HUES48 (cell line): ENCODE measurements around the gene GMEB2.
"Not testable (repeated sequence)": the region's sequence is repeated elsewhere in the genome, so short reads cannot be mapped to it uniquely, and the experiment has no call there.

Experiments used
- H3K27ac ChIP-seq: one replicate; pipeline ENCODE4 v1.7.0; 2013; ENCODE audit warnings: low read depth, low read length, inconsistent platforms
- H3K27me3 ChIP-seq: 2 replicates; pipeline ENCODE4 v1.6.1; 2013; ENCODE audit warnings: mild to moderate bottlenecking, low read length; ENCODE audit not compliant: control insufficient read depth, insufficient read depth
- H3K36me3 ChIP-seq: 2 replicates; pipeline ENCODE4 v1.6.1; 2013; ENCODE audit warnings: low read length; ENCODE audit not compliant: control insufficient read depth, insufficient read depth
- H3K4me1 ChIP-seq: 2 replicates; pipeline ENCODE4 v1.6.1; 2013; ENCODE audit warnings: mild to moderate bottlenecking, low read length; ENCODE audit not compliant: control insufficient read depth, insufficient read depth
- H3K4me3 ChIP-seq: 2 replicates; pipeline ENCODE4 v1.5.1; 2013; ENCODE audit warnings: mild to moderate bottlenecking, low read depth, low read length
- H3K9ac ChIP-seq: 2 replicates; pipeline ENCODE4 v1.6.1; 2013; ENCODE audit warnings: mild to moderate bottlenecking, low read depth, low read length, moderate library complexity
- H3K9me3 ChIP-seq: 2 replicates; pipeline ENCODE4 v1.6.1; 2013; ENCODE audit warnings: low read length; ENCODE audit not compliant: control insufficient read depth, insufficient read depth

The GMEB2 gene

DNA sequence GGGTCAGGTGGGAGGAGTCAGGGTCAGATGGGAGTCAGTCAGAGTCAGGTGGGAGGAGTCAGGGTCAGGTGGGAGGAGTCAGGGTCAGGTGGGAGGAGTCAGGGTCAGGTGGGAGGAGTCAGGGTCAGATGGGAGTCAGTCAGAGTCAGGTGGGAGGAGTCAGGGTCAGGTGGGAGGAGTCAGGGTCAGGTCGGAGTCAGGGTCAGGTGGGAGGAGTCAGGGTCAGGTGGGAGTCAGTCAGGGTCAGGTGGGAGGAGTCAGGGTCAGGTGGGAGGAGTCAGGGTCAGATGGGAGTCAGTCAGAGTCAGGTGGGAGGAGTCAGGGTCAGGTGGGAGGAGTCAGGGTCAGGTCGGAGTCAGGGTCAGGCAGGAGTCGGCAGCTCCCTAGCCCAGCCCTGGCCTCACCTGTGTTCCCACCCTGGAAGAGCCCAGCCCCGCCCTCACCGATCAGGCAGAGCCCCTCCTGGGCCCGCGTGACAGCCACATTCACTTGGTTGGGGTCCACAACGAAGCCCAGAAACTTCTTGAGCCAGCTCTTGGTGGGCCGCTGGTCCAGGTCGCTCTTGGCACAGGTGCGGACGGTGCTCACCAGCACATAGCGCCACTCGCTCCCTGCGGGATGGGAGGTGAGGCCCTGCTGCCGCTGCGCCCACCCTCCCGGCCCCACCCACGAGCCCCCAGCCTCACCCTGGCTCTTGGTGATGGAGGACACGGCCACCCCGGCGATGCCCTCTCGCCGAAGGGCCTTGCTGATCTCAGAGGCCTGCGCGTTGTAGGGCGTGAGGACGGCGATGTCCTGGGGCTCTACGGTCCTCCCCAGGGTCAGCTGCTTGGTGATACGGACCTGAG is 67.2 kb downstream of the GMEB2 start:
- H3K36me3 ChIP-seq, H3K27ac ChIP-seq, H3K4me1 ChIP-seq, H3K4me3 ChIP-seq, H3K9me3 ChIP-seq, H3K27me3 ChIP-seq, H3K9ac ChIP-seq: not testable (repeated sequence)

DNA sequence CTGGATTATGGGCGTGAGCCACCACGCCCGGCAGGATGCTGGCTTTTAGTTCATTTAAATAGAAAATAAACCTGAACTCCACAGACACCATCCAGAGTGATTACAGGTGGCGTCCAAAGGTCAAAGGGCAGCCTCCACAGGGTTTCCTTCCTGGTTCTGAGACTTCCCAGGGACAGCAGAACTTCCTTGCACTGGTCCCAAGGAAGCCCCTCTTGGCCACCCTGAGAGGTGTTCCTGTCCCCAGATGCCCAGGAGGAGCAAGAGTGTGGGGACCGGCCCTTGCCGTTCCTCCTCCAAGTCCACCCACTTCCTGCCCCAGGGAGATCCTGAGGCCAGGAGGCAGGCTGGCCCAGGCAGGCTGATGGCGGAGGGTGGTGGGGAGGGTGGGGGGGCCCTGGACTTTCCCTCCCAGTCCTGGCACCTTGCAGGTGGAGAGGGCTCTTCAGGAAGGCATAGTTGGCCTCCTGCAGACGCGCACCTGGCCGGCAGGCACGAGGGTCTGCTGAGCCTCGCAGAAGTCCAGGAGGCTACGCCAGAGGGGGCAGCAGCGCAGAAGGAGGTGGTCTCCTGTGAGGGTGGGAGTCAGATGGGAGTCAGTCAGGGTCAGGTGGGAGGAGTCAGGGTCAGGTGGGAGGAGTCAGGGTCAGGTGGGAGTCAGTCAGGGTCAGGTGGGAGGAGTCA is 68.0 kb downstream of the GMEB2 start:
- Histone ChIP-seq H3K27me3 (no peaks in the 10 kb centered on the region), H3K4me3 (no peak overlapping the region), H3K9ac (no peak overlapping the region), H3K9me3 (no peaks in the 10 kb centered on the region), H3K36me3 (peaks cover 7% of the 10 kb centered on the region), H3K27ac (no peak overlapping the region), H3K4me1 (peaks cover 5% of the 10 kb centered on the region; the same call in 1 of the 2 replicates)

DNA sequence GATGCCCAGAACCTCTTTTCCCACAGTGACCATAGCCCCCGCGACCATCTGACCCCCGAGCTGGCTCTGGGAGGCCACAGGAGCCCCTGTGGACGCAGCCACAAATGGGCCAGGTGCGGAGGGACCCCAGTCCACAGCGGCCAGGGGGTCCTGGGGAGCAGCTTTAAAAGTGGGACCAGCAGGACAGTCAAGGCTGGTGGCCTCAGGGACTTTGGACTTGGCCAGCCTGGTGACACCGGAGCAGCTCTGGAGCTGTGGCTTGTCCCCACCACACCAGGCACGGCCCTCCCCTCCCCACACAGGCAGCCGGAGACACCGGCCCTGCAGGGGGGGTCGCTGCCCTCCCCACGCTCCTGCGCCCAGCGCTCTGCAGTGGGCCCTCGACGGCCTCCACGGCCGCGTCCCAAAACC is 69.4 kb downstream of the GMEB2 start:
- Histone ChIP-seq H3K4me1 (peaks cover 12% of the 10 kb centered on the region), H3K36me3 (peaks cover 7% of the 10 kb centered on the region), H3K27ac (no peak overlapping the region), H3K4me3 (no peak overlapping the region), H3K9ac (no peak overlapping the region), H3K9me3 (no peaks in the 10 kb centered on the region), H3K27me3 (no peaks in the 10 kb centered on the region)

DNA sequence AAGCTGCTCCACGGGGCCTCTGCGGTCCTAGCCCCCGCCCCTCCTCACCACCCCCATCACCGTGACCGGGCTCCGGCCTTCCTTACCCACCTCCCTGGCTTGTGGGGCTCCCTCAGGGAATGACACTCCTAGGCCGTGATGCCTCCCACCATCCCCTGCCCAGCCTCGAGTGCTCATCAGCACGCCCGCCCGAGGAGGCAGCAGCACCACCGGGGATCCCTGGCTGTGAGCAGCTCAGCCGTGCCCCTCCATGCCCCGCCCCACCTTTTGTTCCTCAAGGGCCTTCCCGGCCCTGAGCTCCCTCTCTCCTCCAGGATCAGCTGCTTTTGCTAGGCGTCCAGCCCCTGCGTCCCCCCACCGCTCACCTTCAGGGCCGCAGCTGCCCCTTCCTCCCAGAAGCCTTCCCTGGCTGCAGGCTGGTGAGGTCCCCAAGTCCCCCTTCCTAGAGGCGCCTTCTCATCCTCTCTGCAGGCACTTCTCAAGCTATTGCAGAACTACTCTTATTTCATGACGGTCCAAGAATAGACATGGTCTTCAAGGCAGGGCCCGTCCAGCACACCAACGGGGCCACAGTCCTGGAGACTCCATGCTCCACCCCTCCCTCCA is 69.9 kb downstream of the GMEB2 start:
- peaks cover 17% of the 10 kb centered on the region for H3K4me1 ChIP-seq
- H3K27ac ChIP-seq = no peak overlapping the region
- H3K36me3 ChIP-seq = peaks cover 7% of the 10 kb centered on the region
- H3K4me3 ChIP-seq = no peak overlapping the region
- no peaks in the 10 kb centered on the region for H3K9me3 ChIP-seq
- no peak overlapping the region for H3K9ac ChIP-seq
- H3K27me3 ChIP-seq = no peaks in the 10 kb centered on the region

DNA sequence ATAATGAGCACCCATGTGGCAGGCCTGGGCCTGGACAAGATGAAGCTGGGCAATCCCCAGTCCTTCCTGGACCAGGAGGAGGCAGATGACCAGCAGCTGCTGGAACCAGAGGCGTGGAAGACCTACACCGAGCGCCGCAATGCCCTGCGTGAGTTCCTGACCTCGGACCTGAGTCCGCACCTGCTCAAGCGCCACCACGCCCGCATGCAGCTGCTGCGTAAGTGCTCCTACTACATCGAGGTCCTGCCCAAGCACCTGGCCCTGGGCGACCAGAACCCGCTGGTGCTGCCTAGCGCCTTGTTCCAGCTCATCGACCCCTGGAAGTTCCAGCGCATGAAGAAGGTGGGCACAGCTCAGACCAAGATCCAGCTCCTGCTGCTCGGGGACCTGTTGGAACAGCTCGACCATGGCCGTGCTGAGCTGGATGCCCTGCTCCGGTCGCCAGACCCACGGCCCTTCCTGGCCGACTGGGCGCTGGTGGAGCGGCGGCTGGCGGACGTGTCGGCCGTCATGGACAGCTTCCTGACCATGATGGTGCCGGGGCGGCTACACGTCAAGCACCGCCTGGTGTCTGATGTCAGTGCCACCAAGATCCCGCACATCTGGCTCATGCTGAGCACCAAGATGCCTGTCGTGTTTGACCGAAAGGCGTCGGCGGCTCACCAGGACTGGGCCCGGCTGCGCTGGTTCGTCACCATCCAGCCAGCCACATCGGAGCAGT is 71.1 kb downstream of the GMEB2 start:
- Histone ChIP-seq H3K4me1 (peaks cover 17% of the 10 kb centered on the region), H3K27me3 (no peaks in the 10 kb centered on the region), H3K36me3 (0 out of 2 replicates have a peak, but pooled peaks cover 4% of the 10 kb centered on the region), H3K27ac (no peak overlapping the region), H3K9ac (no peak overlapping the region), H3K4me3 (no peak overlapping the region), H3K9me3 (no peaks in the 10 kb centered on the region)

DNA sequence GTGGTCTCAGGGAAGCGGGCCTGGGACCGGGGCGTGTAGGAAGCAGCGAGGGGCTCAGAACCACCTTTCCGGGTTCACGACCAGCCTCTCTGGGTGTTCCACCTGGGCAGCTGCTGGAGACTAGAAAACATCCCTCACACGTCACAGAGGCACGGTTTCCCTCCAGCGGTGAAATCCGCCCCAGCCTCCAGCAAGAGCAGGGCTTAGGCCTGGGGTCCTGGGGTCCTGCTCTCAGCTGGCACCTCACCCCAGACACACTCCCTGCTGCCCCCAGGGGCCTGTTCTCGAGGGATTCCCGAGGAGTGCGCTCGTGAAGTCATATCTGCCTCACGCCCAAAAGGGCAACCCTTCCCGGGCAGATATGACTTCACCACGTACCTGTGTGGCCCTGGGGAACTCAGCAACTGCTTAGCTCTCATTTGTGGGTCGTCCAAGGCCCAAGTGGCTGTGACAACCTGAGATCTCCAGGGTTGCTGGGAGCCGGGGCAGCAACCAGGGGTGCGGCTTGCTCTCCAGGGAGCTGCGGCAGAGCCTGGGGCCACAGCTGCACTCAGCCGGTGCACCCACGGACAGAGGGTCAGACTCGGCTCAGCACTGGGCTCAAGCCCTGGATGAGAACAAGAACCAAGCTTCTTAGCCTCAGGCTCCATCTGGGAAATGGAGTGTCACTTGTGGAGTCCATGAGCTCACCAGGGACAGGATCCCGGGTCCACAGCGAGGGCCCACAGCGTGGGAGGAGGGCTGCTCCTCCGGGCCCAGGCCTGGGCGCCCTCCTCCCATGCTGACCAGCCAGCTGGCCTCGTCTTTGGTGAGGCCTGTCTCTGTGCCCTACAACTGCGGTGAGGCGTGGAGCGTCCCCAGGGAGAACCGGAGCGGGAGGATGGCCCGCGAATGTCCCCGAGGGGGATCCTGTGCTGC is 72.3 kb downstream of the GMEB2 start:
- H3K27me3 ChIP-seq = no peaks in the 10 kb centered on the region
- no peaks in the 10 kb centered on the region for H3K36me3 ChIP-seq
- peak overlapping the region; percentile 87 for H3K4me3 ChIP-seq
- H3K27ac ChIP-seq = no peak overlapping the region
- H3K9ac ChIP-seq = no peak overlapping the region
- no peaks in the 10 kb centered on the region for H3K9me3 ChIP-seq
- H3K4me1 ChIP-seq = peaks cover 17% of the 10 kb centered on the region

DNA sequence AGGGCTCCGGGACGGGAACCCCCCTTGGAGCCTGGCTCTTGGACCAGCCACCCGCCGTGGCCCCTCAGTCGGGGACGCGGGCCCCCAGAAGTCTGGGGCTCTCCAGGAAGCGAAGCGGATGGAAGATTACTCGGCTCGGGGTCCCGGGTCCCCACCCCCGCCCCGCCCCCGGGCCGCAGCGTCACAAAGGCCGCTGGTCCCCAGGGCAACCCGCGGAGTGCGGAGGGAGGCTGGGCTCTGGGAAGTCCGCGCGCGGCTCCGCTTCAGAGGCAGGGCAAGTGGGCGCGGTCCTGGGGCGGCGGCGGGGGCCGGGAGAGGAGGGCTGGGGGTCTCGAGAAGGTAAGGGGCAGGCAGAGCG is 73.0 kb downstream of the GMEB2 start, which contains the start of gene FNDC11:
TSS of gene FNDC11 (plus strand) at position 227 of the 358 bp plus-strand sequence. CDS start 1,505 bp downstream, outside the sequence.
- Histone ChIP-seq H3K4me1 (peaks cover 17% of the 10 kb centered on the region), H3K9ac (peak within 1 kb of the TSS; percentile 16; the same call in 1 of the 2 replicates), H3K4me3 (peak within 1 kb of the TSS; percentile 87), H3K9me3 (no peaks in the 10 kb centered on the region), H3K27ac (peak within 1 kb of the TSS; percentile 77), H3K36me3 (no peaks in the 10 kb centered on the region), H3K27me3 (no peaks in the 10 kb centered on the region)

DNA sequence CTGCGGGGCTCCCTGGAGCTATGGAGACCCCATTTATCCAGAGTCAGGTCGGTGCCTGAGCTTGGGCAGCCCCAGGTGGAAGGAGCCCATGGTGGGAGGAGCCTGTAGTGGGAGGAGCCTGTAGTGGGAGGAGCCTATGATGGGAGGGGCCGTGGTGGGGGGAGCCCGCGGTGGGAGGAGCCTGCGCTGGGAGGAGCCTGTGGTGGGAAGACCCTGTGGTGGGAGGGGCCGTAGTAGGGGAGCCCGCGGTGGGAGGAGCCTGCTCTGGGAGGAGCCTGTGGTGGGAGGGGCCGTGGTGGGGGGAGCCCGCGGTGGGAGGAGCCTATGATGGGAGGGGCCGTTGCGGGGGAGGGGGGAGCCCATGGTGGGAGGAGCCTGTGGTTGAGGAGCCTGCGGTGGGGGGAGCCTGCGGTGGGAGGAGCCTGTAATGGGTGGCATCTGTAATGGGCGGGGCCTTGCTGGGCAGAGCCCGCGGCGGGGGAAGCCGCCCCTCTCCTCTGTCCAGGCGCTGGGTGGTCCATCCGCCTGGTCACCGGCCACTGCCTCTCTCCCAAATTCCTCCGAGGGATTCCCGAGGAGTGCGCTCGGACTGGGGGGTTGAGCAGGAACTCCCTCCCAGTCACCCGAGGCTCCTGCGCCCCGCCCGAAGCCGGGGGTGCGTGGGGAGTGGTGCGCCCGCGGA is 73.5 kb downstream of the GMEB2 start:
- peak overlapping the region; percentile 87 for H3K4me3 ChIP-seq
- H3K4me1 ChIP-seq = peaks cover 22% of the 10 kb centered on the region
- H3K9ac ChIP-seq = peak overlapping the region; percentile 16; the same call in 1 of the 2 replicates
- H3K27me3 ChIP-seq = no peaks in the 10 kb centered on the region
- H3K36me3 ChIP-seq = no peaks in the 10 kb centered on the region
- no peaks in the 10 kb centered on the region for H3K9me3 ChIP-seq
- H3K27ac ChIP-seq = peak overlapping the region; percentile 77

DNA sequence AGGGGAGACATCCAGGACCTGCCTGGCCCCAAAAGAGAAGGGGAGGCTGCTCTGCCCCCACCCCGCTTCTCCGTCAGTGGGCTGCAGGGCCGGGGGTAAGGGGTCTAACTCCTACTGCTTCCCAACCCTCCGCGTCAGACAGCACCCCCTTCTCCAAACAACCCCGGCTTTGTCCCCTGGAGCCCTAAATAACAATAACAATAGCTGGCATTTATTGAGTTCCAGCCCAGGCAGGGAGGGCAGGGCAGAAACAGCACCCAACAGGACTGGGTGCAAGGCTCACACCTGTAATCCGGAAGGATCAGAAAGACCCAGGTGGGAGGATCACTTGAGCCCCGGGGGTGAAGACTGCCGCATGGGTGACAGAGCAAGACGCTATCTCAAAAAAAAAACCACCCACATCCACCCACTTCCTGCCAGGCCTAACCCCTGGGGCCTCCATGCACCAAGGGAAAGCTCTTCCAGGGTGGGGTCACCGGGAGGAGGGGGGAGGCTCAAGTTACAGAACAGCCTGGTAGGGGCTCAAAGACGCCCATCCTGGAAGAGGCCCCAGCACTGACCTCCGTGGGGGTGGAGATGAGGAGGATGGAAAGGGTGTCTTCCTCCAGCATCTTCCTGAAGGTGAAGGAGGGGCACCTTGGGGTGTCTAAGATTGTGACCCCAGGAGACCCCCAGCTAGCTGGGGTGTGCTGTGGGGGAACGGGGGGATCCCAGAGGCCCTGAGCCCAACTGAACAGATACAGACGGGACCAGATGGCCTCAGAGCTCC is 74.2 kb downstream of the GMEB2 start:
- Histone ChIP-seq H3K4me1 (peaks cover 29% of the 10 kb centered on the region), H3K9me3 (no peaks in the 10 kb centered on the region), H3K4me3 (peak overlapping the region; percentile 51), H3K27me3 (no peaks in the 10 kb centered on the region), H3K36me3 (no peaks in the 10 kb centered on the region), H3K27ac (peak overlapping the region; percentile 77), H3K9ac (peak overlapping the region; percentile 16; the same call in 1 of the 2 replicates)
